Measurements from ENCODE around the gene DARS1.
A peak's percentile ranks its signal among the peaks of the same experiment; 100 is the strongest.
"Not testable (repeated sequence)": the region's sequence is repeated elsewhere in the genome, so short reads cannot be mapped to it uniquely, and the experiment has no call there.

DARS1 gene

DNA sequence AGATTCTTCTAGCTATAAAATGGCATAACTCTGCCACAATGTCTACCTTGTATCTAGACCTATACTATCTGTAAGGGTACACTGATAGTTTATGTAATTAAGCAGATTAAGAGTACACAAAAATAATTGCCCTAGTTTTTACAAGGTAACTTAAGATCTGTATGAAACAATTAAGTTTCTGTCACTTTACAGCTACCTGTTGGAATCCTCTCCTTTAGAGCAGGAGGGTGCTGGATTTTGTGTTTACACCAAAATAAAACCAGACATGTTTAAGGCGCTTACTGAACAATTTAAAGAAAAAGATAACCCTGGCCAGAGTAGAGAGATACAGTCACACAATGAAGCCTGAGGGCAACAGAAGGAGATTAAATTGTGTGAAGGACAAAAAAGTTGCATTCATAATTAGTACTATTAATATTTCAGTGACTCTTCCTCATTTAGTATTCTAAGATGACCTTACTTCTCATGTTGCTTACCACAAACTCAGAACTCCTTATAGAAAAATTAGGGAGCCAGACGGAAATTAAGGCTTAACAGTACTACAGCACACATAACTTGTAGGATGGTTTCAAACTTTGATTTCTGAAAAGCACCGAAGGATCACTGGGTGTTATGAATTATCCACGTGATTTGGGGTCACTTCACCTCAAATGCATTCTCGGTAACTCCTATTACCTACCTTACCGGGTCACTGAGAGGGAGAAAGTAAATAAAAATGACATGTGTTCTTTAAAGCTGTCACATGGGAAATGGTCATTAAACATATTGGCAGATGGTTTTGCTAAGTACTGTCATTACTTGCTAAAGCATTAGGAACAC, 1.0 kb downstream of the DARS1 start:
- Histone ChIP-seq H3K9ac (ENCODE audit: low read depth, low read length) (peak overlapping the region; percentile 97), H3K4me1 (ENCODE audit: insufficient read depth, low read length) (peaks cover 24% of the 10 kb centered on the region), H3K27ac (ENCODE audit: low read depth, low read length) (peak overlapping the region; percentile 83), H3K36me3 (ENCODE audit: insufficient read depth, low read length) (peaks cover 45% of the 10 kb centered on the region), H3K27me3 (ENCODE audit: insufficient read depth, low read length) (no peaks in the 10 kb centered on the region), H3K4me3 (ENCODE audit: low read length) (peak overlapping the region; percentile 77), H3K9me3 (ENCODE audit: insufficient read depth, low read depth, low read length) (no peaks in the 10 kb centered on the region)
- WGBS, result 43% methylated on average over 5 of the region's 6 CpGs

DNA sequence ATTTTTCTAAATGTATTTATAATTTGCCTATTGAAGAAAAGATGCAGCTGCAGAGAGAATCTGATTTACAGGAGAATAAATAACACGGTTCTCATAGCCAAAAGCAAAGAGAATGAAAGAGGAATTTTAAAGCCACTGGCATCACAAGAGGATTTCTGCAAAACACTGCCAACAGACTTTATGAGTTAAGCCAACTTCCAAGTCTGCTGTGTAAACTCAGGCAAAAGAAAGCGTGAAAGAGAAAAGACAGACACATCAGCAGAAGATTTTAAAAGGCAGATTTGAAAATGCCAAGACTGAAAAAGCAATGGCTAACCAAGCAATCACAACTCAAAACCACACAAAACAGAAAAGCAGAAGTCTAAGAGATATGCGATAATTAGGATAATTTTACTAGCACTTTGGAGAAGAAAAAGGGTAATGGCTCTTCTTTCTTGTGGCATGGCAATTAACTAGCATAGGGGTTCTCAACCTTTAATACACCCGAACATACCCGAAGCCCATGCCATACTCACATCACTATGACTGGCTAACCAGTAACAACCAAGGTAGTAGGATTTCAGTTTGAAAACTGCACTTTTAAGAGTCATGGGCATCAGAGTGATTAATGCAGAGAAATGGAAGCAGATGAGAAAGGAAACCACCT, 4.9 kb downstream of the DARS1 start:
- WGBS, result 97% methylated on average over 5 of the region's 5 CpGs
- Histone ChIP-seq H3K9me3 (ENCODE audit: insufficient read depth, low read depth, low read length) (no peaks in the 10 kb centered on the region), H3K4me3 (ENCODE audit: low read length) (no peak overlapping the region), H3K27me3 (ENCODE audit: insufficient read depth, low read length) (no peaks in the 10 kb centered on the region), H3K27ac (ENCODE audit: low read depth, low read length) (no peak overlapping the region), H3K4me1 (ENCODE audit: insufficient read depth, low read length) (peaks cover 24% of the 10 kb centered on the region), H3K9ac (ENCODE audit: low read depth, low read length) (no peak overlapping the region), H3K36me3 (ENCODE audit: insufficient read depth, low read length) (peaks cover 84% of the 10 kb centered on the region)

DNA sequence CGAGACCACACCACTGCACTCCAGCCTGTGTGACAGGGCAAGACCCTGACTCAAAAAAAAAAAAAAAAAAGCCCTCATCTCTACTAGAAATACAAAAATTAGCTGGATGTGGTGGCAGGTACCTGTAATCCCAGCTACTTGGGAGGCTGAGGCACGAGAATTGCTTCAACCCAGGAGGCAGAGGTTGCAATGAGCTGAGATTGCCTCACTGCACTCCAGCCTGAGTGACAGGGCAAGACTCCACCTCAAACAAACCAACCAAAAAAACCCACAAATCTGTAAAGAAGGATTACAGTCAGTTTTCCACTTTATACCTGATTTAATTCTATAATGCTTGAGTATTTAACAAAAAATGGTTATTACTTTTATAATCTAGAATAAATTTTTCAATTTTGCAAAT, 9.7 kb downstream of the DARS1 start:
- Histone ChIP-seq H3K4me1 (ENCODE audit: insufficient read depth, low read length) (peaks cover 12% of the 10 kb centered on the region), H3K9me3 (ENCODE audit: insufficient read depth, low read depth, low read length) (peaks cover 6% of the 10 kb centered on the region), H3K4me3 (ENCODE audit: low read length) (no peak overlapping the region), H3K36me3 (ENCODE audit: insufficient read depth, low read length) (peaks cover 83% of the 10 kb centered on the region), H3K27ac (ENCODE audit: low read depth, low read length) (no peak overlapping the region), H3K27me3 (ENCODE audit: insufficient read depth, low read length) (no peaks in the 10 kb centered on the region), H3K9ac (ENCODE audit: low read depth, low read length) (no peak overlapping the region)
- WGBS, result 93% methylated on average over 2 of the region's 2 CpGs

DNA sequence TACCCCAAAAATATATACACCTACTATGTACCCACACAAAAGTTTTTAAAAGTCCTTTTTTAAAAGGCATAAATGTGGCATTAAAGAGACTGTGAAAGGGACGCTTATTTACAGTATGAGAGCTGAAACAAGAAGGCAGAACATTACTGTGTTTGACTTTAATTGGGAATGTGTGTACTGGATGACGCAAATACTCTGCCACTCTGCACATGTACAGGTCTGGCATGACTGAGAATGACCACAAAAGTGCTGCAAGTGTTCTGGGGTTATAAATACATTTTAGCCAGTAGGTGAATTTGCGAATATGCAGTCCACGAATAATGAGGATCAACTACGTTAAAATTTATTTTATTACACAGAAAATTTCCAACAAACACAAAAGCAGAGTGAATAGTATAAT, 11.4 kb downstream of the DARS1 start:
- Histone ChIP-seq H3K36me3 (ENCODE audit: insufficient read depth, low read length) (peaks cover 76% of the 10 kb centered on the region), H3K4me1 (ENCODE audit: insufficient read depth, low read length) (peaks cover 3% of the 10 kb centered on the region; the same call in 1 of the 2 replicates), H3K27me3 (ENCODE audit: insufficient read depth, low read length) (no peaks in the 10 kb centered on the region), H3K27ac (ENCODE audit: low read depth, low read length) (no peak overlapping the region), H3K9ac (ENCODE audit: low read depth, low read length) (no peak overlapping the region), H3K9me3 (ENCODE audit: insufficient read depth, low read depth, low read length) (peaks cover 6% of the 10 kb centered on the region), H3K4me3 (ENCODE audit: low read length) (no peak overlapping the region)
- 92% methylated on average over 3 of the region's 5 CpGs for WGBS

DNA sequence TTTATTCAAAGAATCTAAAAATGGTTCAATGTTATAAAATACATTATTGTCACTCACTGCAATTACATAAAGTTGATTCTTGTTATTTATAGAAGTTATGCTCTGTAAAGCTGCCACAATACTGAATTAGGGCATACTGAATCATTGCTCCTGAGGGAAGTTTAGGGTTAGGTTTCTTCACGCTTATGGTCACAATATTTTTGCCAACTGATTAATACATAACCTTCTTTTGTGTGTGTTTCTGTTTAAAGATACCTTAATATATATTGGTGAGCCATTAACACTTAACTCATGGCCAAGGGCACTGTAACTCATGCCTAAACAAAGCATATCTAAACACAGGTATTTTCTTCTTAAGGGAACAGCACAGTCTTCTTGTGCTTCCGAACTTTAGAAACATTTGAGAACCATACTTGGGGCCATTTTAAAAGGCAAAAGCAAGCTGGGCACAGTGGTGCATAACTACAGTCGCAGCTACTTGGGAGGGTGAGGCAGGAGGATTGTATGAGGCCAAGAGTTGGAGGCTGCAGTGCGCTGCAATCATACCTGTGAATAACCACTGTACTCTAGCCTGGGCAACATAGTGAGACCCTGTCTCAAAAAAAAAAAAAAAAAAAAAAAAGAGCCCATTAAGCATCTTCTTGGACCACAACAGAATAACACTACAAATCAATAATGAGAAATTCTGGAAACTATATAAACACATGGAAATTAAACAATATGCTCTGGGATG, 15.6 kb downstream of the DARS1 start:
- Histone ChIP-seq H3K9ac (ENCODE audit: low read depth, low read length) (no peak overlapping the region), H3K27ac (ENCODE audit: low read depth, low read length) (no peak overlapping the region), H3K9me3 (ENCODE audit: insufficient read depth, low read depth, low read length) (peaks cover 6% of the 10 kb centered on the region), H3K27me3 (ENCODE audit: insufficient read depth, low read length) (no peaks in the 10 kb centered on the region), H3K4me1 (ENCODE audit: insufficient read depth, low read length) (no peaks in the 10 kb centered on the region), H3K4me3 (ENCODE audit: low read length) (no peak overlapping the region), H3K36me3 (ENCODE audit: insufficient read depth, low read length) (peaks cover 57% of the 10 kb centered on the region)
- 99% methylated on average over 3 of the region's 4 CpGs for WGBS

DNA sequence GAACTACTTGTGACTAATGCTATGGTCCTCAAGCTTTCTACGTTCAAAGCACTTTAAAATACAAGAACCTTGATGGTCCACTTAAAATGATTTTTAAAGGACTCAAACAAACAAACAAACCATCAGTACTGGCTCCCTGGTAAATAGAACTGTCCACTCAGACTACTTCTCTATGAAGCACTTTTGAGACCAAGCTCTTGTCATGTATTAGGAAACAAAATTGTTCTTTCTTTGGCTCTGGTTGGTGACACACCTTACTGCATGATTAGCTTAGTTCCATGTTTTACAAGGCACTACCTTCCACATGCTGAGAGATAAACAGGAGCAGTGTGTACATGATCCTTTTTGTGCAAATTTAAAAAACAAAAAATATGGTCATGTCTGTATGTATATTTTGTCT, 19.7 kb downstream of the DARS1 start:
- Histone ChIP-seq H3K27ac (ENCODE audit: low read depth, low read length) (no peak overlapping the region), H3K36me3 (ENCODE audit: insufficient read depth, low read length) (peaks cover 27% of the 10 kb centered on the region; the same call in 1 of the 2 replicates), H3K9me3 (ENCODE audit: insufficient read depth, low read depth, low read length) (no peaks in the 10 kb centered on the region), H3K9ac (ENCODE audit: low read depth, low read length) (no peak overlapping the region), H3K27me3 (ENCODE audit: insufficient read depth, low read length) (no peaks in the 10 kb centered on the region), H3K4me3 (ENCODE audit: low read length) (no peak overlapping the region), H3K4me1 (ENCODE audit: insufficient read depth, low read length) (peaks cover 24% of the 10 kb centered on the region)
- 96% methylated on average over 1 of the region's 1 CpG for WGBS

DNA sequence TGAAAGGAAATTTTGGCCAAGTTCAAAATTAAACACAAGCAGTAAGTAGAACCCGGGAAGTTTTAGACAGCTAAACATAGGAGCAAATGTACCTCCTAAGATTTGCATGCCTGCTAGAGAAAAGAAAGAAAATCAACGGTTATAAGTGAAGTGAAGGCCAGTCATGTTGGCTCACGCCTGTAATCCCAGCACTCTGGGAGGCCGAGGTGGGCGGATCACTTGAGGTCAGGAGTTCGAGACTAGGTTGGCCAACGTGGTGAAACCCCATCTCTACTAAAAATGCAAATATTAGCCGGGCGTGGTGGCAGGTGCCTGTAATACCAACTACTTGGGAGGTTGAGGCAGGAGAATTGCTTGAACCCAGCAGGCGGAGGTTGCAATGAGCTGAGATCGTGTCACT, 21.0 kb downstream of the DARS1 start:
- H3K4me3 ChIP-seq (ENCODE audit: low read length); H3K9me3 ChIP-seq (ENCODE audit: insufficient read depth, low read depth, low read length); H3K27me3 ChIP-seq (ENCODE audit: insufficient read depth, low read length); H3K27ac ChIP-seq (ENCODE audit: low read depth, low read length); H3K9ac ChIP-seq (ENCODE audit: low read depth, low read length): not testable (repeated sequence)
- H3K36me3 ChIP-seq (ENCODE audit: insufficient read depth, low read length), result peaks cover 30% of the 10 kb centered on the region; the same call in 1 of the 2 replicates
- peaks cover 38% of the 10 kb centered on the region for H3K4me1 ChIP-seq (ENCODE audit: insufficient read depth, low read length)
- WGBS, result 93% methylated on average over 10 of the region's 11 CpGs

DNA sequence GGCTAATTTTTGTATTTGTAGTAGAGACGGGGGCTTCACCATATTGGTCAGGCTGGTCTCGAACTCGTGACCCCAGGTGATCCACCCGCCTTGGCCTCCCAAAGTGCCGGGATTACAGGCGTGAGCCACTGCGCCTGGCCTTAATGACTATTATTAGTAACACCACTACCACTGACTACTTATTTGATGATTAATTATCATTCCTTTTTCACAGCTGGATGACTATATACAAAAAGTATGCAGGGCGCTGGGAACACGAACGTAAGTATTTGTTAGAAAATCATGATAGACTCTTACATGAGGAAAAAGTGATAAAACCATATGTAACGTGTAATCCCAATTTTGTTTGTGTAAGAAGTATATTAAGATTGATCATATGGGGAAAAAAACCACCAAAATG, 21.6 kb downstream of the DARS1 start:
- Histone ChIP-seq H3K9ac (ENCODE audit: low read depth, low read length) (no peak overlapping the region), H3K27ac (ENCODE audit: low read depth, low read length) (no peak overlapping the region), H3K4me3 (ENCODE audit: low read length) (no peak overlapping the region), H3K27me3 (ENCODE audit: insufficient read depth, low read length) (no peaks in the 10 kb centered on the region), H3K4me1 (ENCODE audit: insufficient read depth, low read length) (peaks cover 39% of the 10 kb centered on the region), H3K36me3 (ENCODE audit: insufficient read depth, low read length) (peaks cover 26% of the 10 kb centered on the region; the same call in 1 of the 2 replicates), H3K9me3 (ENCODE audit: insufficient read depth, low read depth, low read length) (no peaks in the 10 kb centered on the region)
- 95% methylated on average over 11 of the region's 11 CpGs for WGBS

DNA sequence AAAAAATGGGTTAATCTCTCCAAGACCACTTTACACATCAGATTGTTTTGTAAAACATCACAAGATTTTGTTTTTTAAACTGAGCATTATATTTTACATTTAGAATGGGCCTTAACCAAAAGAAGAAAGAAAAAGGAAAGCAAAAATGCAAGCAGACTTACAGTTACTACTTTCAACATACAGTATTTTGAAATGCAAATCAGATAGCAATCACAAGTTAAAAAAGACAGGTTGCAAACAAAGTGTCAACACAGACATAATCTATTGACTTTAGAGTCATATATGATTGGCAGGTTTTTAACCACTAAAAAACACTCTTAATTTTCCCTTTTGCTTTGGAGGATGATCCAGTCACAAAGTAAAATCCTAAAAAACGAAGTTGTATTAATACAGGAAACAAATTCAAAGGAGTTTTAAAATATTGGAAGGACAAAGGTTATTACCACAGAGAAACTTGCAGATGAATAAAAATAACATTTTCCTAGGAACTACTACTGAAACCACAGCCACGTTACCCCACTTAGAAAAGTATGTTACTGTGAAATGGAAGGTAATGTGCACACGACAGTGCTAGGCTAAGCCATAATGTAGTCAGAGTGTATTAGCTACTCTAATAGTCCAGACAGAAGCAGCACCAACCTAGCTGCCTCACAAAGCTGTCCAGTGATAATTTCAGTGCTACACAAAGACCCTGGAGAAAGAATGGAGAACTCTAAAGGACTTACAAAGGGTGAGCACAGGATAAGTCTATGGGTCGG, 22.9 kb downstream of the DARS1 start:
- WGBS, result 83% methylated on average over 3 of the region's 4 CpGs
- Histone ChIP-seq H3K27me3 (ENCODE audit: insufficient read depth, low read length) (no peaks in the 10 kb centered on the region), H3K36me3 (ENCODE audit: insufficient read depth, low read length) (peaks cover 28% of the 10 kb centered on the region; the same call in 1 of the 2 replicates), H3K9ac (ENCODE audit: low read depth, low read length) (no peak overlapping the region), H3K27ac (ENCODE audit: low read depth, low read length) (peak overlapping the region; percentile 32), H3K4me3 (ENCODE audit: low read length) (no peak overlapping the region), H3K9me3 (ENCODE audit: insufficient read depth, low read depth, low read length) (no peaks in the 10 kb centered on the region), H3K4me1 (ENCODE audit: insufficient read depth, low read length) (peaks cover 39% of the 10 kb centered on the region)

DNA sequence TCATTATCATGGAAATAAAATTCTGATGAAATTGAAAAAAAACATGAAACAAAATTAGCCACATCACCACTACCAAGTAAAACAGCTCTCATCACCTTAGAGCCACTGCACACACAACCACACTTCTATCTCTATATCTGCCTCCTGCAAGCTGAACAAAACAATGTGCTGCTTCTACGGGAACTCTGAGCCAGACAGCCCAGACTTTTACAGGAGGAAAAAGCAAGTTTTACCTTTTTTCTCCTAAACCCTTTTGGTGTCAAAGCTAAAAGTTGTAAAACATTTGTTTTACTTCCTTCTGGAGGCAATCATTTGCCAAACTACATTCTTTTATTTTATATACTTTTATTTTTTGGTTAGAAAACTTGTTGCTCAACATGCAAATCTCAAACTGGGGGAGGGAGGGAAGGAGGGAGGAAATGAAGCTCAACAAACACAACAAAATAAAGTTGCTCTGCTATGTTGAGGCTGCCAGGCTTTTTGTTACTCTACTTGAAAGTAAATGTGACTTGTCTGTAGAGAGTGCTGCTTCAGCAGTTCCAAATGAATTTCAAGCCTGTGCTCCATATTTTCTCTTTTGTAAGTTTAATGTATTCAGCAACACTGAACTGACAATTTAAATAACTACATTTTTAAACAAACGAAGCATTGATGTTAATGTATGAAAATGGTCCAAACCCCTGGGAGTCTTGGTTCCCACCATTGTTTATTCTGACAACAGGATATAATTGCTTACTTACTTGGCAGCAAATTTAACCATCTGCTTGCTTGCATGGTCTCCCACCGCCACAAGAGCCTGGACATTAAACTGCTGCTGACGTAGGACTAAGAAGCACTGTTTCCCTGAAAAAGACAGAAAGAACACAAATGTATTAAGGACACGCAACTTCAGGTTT, 24.5 kb downstream of the DARS1 start:
- Histone ChIP-seq H3K27ac (ENCODE audit: low read depth, low read length) (peak overlapping the region; percentile 80), H3K9ac (ENCODE audit: low read depth, low read length) (peak overlapping the region; percentile 41), H3K36me3 (ENCODE audit: insufficient read depth, low read length) (peaks cover 27% of the 10 kb centered on the region; the same call in 1 of the 2 replicates), H3K4me3 (ENCODE audit: low read length) (peak overlapping the region; percentile 22), H3K27me3 (ENCODE audit: insufficient read depth, low read length) (no peaks in the 10 kb centered on the region), H3K9me3 (ENCODE audit: insufficient read depth, low read depth, low read length) (no peaks in the 10 kb centered on the region), H3K4me1 (ENCODE audit: insufficient read depth, low read length) (peaks cover 39% of the 10 kb centered on the region)
- 39% methylated on average over 5 of the region's 5 CpGs for WGBS

Measured in HUES64 (cell line).